ENCODE data around the gene FAM83E.
"Not testable (repeated sequence)": the region's sequence is repeated elsewhere in the genome, so short reads cannot be mapped to it uniquely, and the experiment has no call there.

Gene FAM83E

DNA sequence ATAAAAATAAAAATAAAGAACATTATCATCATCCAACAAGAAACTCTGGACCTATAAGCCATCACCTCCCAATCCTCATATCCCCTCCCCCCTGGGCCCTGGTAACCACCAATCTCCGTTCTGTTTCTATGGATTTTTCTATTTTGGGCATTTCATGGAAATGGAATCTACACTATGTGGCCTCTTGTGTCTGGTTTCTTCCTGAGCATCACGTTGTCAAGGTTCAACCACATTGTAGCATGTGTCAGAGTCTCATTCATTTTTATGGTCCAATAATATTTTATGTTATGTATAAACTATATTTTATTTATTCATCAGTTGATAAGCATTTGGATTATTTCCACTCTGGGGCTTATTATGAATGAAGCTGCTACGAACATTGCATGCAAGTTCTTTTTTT lies 36.0 kb downstream of the FAM83E start:
- no peak overlapping the region for H3K4me3 ChIP-seq (ENCODE audit: low read depth, low read length)
- TF ChIP-seq, protein P1, sequence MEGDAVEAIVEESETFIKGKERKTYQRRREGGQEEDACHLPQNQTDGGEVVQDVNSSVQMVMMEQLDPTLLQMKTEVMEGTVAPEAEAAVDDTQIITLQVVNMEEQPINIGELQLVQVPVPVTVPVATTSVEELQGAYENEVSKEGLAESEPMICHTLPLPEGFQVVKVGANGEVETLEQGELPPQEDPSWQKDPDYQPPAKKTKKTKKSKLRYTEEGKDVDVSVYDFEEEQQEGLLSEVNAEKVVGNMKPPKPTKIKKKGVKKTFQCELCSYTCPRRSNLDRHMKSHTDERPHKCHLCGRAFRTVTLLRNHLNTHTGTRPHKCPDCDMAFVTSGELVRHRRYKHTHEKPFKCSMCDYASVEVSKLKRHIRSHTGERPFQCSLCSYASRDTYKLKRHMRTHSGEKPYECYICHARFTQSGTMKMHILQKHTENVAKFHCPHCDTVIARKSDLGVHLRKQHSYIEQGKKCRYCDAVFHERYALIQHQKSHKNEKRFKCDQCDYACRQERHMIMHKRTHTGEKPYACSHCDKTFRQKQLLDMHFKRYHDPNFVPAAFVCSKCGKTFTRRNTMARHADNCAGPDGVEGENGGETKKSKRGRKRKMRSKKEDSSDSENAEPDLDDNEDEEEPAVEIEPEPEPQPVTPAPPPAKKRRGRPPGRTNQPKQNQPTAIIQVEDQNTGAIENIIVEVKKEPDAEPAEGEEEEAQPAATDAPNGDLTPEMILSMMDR (IDR thresholded peaks at IDR 0.05; ENCODE audit: low read depth, low read length): no peak

DNA sequence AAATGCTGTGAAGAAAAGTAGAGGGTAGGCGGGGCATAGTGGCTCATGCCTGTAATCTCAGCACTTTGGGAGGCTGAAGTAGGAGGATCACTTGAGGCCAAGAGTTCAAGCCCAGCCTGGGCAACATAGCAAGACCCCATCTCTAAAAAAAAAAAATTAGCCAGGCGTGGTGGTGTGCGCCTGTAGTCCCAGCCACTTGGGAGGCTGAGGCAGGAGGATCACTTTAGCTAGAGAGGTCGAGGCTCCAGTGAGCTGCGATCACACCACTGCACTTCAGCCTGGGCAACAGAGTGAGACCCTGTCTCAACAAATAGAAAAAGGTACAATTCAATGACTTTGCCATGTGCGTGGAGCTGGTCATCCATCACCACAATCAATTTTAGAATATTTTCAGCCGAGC lies 37.0 kb downstream of the FAM83E start:
- not testable (repeated sequence) for H3K4me3 ChIP-seq (ENCODE audit: low read depth, low read length)

DNA sequence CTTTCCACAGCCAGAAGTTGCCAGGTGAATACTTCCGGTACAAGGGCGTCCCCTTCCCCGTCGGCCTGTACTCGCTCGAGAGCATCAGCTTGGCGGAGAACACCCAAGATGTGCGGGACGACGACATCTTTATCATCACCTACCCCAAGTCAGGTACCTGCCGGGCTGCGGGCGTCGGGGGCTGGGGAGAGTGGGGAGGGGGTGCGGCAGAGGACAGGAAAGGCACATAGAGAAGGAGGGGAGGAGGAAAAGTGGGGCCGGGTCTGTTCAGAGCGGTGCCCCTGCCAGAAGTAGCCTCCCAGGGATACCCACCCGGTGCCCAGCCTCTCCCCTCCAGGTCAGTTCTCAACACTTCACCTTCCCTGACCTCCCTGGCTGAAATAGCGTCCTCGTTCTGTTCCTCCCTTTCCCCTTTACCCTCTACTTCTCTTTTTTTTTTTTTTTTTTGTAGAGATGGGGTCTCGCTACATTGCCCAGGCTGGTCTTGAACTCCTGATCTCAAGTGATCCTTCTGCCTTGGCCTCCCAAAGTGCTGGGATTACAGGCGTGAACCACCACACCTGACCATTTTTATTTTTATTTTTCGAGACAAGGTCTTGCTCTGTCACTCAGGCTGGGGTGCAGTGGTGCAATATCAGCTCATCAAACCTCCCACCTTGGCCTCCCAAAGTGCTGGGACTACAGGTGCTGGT lies 38.8 kb downstream of the FAM83E start:
- no peak overlapping the region for H3K4me3 ChIP-seq (ENCODE audit: low read depth, low read length)
- TF ChIP-seq, protein P1 (IDR thresholded peaks at IDR 0.05; ENCODE audit: low read depth, low read length): no peak

DNA sequence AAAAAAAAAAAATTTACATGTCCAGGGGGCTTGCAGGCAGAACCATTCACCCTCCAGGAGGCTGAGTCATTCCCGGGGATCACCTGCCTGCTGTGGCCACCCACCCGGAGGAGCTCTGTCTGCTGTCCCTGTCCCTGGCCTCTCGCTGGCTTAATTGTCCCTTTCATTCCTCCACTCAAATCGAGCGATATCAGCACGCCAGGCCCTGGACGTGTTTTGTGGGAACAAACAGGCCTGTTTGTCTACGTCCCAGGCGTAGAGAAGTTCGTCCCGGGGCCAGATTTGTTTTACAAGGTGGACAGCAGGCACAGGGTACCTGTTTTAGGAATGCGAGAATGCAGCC lies 41.7 kb downstream of the FAM83E start:
- TF ChIP-seq, protein P1 (IDR thresholded peaks at IDR 0.05; ENCODE audit: low read depth, low read length): no peak

DNA sequence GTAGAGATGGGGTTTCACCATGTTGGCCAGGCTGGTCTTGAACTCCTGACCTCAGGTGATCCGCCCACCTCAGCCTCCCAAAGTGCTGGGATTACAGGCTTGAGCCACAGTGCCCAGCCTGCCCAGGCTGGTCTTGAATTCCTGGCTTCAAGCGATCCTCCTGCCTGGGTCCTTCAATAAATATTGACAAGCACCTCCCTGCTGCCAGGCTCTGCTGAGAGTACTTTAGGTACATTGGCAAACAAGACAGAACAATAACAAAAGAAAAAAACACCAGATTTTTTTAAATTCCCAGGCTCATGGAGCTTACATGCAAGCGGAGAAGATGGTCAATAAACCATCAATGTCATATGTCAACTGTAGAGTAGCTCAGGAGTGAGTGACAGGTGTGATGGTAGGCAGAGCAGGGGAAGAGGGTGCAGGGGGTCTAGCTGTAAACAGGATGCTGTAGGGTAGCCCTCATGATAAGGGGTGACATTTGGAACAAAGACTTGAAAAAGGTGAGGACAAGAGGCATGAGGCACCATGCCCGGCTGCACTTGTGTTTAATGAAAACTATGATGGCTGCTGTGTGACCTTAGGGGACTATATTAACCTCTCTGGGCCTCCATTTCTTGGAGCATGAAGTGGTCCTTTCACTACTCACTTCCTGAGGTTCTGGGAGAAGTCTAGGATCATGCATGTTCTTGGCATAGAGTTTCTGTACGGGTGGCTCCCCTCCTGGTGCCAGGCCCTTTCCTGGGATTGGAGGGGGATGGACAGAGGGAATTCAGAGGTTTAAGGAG lies 43.3 kb downstream of the FAM83E start:
- TF ChIP-seq, protein P1 (IDR thresholded peaks at IDR 0.05; ENCODE audit: low read depth, low read length): no peak
- H3K4me3 ChIP-seq (ENCODE audit: low read depth, low read length): no peak overlapping the region

More for the DNA sequence above, 41.7 kb downstream of the FAM83E start:
- H3K4me3 ChIP-seq (ENCODE audit: low read depth, low read length): no peak overlapping the region

DNA sequence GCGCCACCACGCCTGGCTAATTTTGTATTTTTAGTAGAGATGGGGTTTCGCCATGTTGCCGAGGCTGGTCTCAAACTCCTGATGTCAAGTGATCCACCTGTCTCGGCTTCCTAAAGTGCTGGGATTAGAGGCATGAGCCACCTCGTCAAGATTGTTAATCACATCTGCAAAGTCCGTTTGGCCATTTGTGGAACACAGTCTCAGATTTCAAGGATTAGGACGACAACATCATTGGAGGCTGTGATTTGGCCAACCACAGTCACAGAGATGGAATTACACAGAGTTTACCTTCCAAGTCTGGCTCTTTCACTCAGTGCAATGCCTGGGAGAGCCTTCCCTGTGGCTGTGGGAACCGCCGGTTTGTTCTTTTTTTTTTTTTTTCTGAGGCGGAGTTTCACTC lies 45.1 kb downstream of the FAM83E start:
- TF ChIP-seq, protein P1 (IDR thresholded peaks at IDR 0.05; ENCODE audit: low read depth, low read length): no peak
- no peak overlapping the region for H3K4me3 ChIP-seq (ENCODE audit: low read depth, low read length)

DNA sequence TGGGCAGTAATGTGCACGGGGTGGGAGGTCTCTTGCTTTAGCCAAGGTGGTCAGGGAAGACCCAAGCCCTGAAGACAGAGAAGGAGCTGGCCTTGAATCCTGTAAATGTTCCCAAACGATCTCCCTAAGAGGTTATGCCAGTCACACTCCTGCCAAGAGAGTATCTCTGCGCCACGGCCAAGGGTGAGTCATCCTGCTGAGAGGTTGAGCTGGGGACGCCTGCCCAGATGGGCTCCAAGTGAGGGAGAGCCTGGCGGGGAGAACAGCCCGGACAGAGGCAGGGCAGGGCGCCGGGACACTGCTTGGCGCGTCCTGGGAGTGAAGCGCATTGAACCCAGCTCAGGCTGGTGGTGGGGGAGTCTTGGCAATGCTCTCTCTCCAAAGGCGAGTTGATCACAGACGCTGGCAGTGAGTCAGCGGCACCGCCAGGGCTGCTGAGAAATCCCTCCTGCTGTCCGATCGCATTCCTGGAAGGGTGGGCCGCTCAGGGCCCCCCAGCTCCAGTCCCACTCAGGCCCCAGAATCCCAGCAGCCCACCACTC lies 46.5 kb downstream of the FAM83E start:
- peak overlapping the region; percentile 27 for H3K4me3 ChIP-seq (ENCODE audit: low read depth, low read length)

More for the DNA sequence above, 46.5 kb downstream of the FAM83E start:
- TF ChIP-seq, protein P1 (IDR thresholded peaks at IDR 0.05; ENCODE audit: low read depth, low read length): no peak

Data from WI38 (cell line).